ENCODE data around the gene UACA. TPM values are rescaled to one million over a fixed set of nuclear protein-coding genes. Genes with fewer than 3 reads are reported as not detected.

The UACA gene
- total and polyA plus RNA-seq, 2 of the 8 experiments (the other 6 are each of a cell fraction or from before 2014, with no cell fraction given): 28.6 to 38.9 TPM

DNA sequence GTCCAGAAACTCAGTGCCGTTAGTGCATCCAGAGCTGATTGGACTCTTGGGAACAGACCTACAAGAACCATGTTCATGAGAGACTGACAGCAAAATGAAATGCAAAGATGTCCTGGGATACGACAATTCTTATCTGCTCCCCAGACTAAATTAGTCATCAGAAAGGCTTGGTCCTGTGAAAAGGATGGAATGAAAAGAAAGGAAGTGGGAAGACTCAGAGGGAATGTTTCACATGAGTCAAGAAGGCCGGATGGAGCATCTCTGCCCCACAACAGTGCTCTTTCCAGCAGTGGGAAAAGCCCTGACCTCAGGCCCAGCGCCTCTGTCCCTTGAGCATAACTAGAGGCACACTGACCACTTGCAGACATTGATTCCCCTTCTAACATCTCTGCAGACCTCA, 39.3 kb upstream of the UACA start (continued):
- TF ChIP-seq, protein P1, sequence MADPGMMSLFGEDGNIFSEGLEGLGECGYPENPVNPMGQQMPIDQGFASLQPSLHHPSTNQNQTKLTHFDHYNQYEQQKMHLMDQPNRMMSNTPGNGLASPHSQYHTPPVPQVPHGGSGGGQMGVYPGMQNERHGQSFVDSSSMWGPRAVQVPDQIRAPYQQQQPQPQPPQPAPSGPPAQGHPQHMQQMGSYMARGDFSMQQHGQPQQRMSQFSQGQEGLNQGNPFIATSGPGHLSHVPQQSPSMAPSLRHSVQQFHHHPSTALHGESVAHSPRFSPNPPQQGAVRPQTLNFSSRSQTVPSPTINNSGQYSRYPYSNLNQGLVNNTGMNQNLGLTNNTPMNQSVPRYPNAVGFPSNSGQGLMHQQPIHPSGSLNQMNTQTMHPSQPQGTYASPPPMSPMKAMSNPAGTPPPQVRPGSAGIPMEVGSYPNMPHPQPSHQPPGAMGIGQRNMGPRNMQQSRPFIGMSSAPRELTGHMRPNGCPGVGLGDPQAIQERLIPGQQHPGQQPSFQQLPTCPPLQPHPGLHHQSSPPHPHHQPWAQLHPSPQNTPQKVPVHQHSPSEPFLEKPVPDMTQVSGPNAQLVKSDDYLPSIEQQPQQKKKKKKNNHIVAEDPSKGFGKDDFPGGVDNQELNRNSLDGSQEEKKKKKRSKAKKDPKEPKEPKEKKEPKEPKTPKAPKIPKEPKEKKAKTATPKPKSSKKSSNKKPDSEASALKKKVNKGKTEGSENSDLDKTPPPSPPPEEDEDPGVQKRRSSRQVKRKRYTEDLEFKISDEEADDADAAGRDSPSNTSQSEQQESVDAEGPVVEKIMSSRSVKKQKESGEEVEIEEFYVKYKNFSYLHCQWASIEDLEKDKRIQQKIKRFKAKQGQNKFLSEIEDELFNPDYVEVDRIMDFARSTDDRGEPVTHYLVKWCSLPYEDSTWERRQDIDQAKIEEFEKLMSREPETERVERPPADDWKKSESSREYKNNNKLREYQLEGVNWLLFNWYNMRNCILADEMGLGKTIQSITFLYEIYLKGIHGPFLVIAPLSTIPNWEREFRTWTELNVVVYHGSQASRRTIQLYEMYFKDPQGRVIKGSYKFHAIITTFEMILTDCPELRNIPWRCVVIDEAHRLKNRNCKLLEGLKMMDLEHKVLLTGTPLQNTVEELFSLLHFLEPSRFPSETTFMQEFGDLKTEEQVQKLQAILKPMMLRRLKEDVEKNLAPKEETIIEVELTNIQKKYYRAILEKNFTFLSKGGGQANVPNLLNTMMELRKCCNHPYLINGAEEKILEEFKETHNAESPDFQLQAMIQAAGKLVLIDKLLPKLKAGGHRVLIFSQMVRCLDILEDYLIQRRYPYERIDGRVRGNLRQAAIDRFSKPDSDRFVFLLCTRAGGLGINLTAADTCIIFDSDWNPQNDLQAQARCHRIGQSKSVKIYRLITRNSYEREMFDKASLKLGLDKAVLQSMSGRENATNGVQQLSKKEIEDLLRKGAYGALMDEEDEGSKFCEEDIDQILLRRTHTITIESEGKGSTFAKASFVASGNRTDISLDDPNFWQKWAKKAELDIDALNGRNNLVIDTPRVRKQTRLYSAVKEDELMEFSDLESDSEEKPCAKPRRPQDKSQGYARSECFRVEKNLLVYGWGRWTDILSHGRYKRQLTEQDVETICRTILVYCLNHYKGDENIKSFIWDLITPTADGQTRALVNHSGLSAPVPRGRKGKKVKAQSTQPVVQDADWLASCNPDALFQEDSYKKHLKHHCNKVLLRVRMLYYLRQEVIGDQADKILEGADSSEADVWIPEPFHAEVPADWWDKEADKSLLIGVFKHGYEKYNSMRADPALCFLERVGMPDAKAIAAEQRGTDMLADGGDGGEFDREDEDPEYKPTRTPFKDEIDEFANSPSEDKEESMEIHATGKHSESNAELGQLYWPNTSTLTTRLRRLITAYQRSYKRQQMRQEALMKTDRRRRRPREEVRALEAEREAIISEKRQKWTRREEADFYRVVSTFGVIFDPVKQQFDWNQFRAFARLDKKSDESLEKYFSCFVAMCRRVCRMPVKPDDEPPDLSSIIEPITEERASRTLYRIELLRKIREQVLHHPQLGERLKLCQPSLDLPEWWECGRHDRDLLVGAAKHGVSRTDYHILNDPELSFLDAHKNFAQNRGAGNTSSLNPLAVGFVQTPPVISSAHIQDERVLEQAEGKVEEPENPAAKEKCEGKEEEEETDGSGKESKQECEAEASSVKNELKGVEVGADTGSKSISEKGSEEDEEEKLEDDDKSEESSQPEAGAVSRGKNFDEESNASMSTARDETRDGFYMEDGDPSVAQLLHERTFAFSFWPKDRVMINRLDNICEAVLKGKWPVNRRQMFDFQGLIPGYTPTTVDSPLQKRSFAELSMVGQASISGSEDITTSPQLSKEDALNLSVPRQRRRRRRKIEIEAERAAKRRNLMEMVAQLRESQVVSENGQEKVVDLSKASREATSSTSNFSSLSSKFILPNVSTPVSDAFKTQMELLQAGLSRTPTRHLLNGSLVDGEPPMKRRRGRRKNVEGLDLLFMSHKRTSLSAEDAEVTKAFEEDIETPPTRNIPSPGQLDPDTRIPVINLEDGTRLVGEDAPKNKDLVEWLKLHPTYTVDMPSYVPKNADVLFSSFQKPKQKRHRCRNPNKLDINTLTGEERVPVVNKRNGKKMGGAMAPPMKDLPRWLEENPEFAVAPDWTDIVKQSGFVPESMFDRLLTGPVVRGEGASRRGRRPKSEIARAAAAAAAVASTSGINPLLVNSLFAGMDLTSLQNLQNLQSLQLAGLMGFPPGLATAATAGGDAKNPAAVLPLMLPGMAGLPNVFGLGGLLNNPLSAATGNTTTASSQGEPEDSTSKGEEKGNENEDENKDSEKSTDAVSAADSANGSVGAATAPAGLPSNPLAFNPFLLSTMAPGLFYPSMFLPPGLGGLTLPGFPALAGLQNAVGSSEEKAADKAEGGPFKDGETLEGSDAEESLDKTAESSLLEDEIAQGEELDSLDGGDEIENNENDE (IDR thresholded peaks at IDR 0.05; ENCODE audit: insufficient replicate concordance, low read length): no peak
- TF ChIP-seq SIN3A (conservative IDR thresholded peaks at IDR 0.05 in 1 of 2, IDR thresholded peaks at IDR 0.05 in 1 of 2; ENCODE audit: low read depth in 1 of 2, low read length in 2 of 2) (no peak), CBX5 (IDR thresholded peaks at IDR 0.05; ENCODE audit: low read depth, low read length) (no peak), NRF1 (IDR thresholded peaks at IDR 0.05; ENCODE audit: low read depth, low read length) (no peak), KDM4A (IDR thresholded peaks at IDR 0.05; ENCODE audit: low read depth, low read length, severe bottlenecking) (no peak), RXRA (IDR thresholded peaks at IDR 0.05; ENCODE audit: insufficient read depth, low read depth, low read length) (no peak), HDAC6 (IDR thresholded peaks at IDR 0.05; ENCODE audit: low read depth, low read length) (no peak)
